IPS-15b (cell line): ENCODE results near the gene CLSTN1.
A peak's percentile ranks its signal among the peaks of the same experiment; 100 is the strongest.
"Not testable (repeated sequence)": the region's sequence is repeated elsewhere in the genome, so short reads cannot be mapped to it uniquely, and the experiment has no call there.

Source experiments
- H3K27me3 ChIP-seq: one replicate; pipeline ENCODE4 v1.6.1; 2013; ENCODE audit warnings: low read length; ENCODE audit not compliant: control insufficient read depth, insufficient read depth
- H3K36me3 ChIP-seq: one replicate; pipeline ENCODE4 v1.6.1; 2013; ENCODE audit warnings: low read length; ENCODE audit not compliant: control insufficient read depth, insufficient read depth
- H3K4me1 ChIP-seq: one replicate; pipeline ENCODE4 v1.6.1; 2013; ENCODE audit warnings: mild to moderate bottlenecking, low read length; ENCODE audit not compliant: control insufficient read depth, insufficient read depth
- H3K4me3 ChIP-seq: one replicate; pipeline ENCODE4 v1.5.1; 2013; ENCODE audit warnings: low read depth, low read length
- H3K9ac ChIP-seq: one replicate; pipeline ENCODE4 v1.6.1; 2013; ENCODE audit warnings: low read depth, mild to moderate bottlenecking, low read length
- H3K9me3 ChIP-seq: one replicate; pipeline ENCODE4 v1.6.1; 2013; ENCODE audit warnings: mild to moderate bottlenecking, low read length; ENCODE audit not compliant: control insufficient read depth, insufficient read depth

The CLSTN1 gene

DNA sequence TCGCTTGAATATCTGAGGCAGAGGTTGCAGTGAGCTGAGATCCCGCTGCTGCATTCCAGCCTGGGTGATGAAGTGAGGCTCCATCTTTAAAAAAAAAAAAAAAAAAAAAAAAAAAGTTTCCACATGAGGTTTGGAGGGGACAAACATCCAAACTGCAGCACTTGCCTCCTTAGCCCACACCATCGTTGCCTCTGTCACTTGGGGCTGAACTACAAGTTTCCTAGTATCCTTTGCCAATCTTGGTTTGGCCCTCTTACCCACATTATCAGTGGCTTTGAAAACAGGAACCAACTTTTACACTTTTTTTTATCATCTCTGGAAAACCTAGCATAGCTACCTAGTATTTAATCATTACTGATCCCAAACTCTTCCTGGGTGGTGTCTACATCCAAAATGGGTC is 59.2 kb downstream of the CLSTN1 start:
- Histone ChIP-seq H3K9ac (no peak overlapping the region), H3K4me1 (peaks cover 13% of the 10 kb centered on the region), H3K36me3 (no peaks in the 10 kb centered on the region), H3K9me3 (no peaks in the 10 kb centered on the region), H3K4me3 (no peak overlapping the region), H3K27me3 (no peaks in the 10 kb centered on the region)

DNA sequence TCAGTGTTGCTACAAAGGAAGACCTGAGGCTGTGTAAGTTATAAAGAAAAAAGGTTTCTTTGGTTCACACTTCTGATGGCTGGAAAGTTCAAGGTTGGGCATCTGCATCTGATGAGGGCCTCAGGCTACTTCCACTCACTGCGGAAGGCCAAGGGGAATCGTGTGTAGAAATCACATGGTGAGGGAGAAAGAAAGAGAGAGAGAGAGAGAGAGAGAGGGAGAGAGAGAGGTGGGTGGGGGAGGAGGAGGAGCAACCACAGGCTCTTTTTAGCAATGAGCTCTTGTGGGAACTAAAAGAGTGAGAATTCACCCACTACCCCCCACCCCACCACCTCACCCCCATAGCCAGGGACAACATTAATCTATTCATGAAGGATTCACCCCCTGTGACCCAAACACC is 59.9 kb downstream of the CLSTN1 start:
- Histone ChIP-seq H3K27me3 (no peaks in the 10 kb centered on the region), H3K9ac (no peak overlapping the region), H3K9me3 (no peaks in the 10 kb centered on the region), H3K4me1 (peaks cover 13% of the 10 kb centered on the region), H3K36me3 (no peaks in the 10 kb centered on the region), H3K4me3 (no peak overlapping the region)

GRCh38 chr1:9762446-9762845 is 61.3 kb downstream of the CLSTN1 start:
- not testable (repeated sequence) for H3K4me3 ChIP-seq, H3K9me3 ChIP-seq, H3K36me3 ChIP-seq, H3K9ac ChIP-seq, H3K27me3 ChIP-seq
- H3K4me1 ChIP-seq, result peaks cover 13% of the 10 kb centered on the region

DNA sequence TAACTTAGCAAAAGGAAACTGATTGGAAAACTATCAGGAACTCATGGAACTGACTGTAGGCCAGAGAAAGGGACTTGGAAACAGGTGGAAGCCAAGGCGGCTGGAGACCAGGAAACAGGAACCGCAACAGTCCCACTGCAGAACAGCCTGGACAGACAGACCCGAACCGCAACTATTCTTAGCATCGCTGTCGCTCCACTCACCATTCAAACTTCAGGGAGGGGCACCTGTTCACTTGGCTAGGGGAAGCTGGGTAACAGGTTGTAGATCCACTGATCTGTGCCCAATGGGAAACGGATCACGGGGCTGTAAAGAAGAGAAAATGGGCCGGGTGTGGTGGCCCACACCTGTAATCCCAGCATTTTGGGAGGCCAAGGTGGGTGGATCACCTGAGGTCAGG is 61.9 kb downstream of the CLSTN1 start:
- Histone ChIP-seq H3K9ac (peak overlapping the region; percentile 3), H3K4me3 (no peak overlapping the region), H3K27me3 (no peaks in the 10 kb centered on the region), H3K4me1 (peaks cover 13% of the 10 kb centered on the region), H3K36me3 (no peaks in the 10 kb centered on the region), H3K9me3 (no peaks in the 10 kb centered on the region)

- no peaks in the 10 kb centered on the region for H3K27me3 ChIP-seq
- no peak overlapping the region for H3K4me3 ChIP-seq
- H3K4me1 ChIP-seq, result peaks cover 10% of the 10 kb centered on the region
- no peaks in the 10 kb centered on the region for H3K9me3 ChIP-seq
- no peak overlapping the region for H3K9ac ChIP-seq
- H3K36me3 ChIP-seq, result no peaks in the 10 kb centered on the region
Measured at GRCh38 chr1:9760824-9761223, 62.9 kb downstream of the CLSTN1 start.

- Histone ChIP-seq H3K4me1 (peaks cover 12% of the 10 kb centered on the region), H3K36me3 (no peaks in the 10 kb centered on the region), H3K9me3 (no peaks in the 10 kb centered on the region), H3K4me3 (no peak overlapping the region), H3K27me3 (no peaks in the 10 kb centered on the region), H3K9ac (no peak overlapping the region)
Measured at GRCh38 chr1:9759939-9760338, 63.8 kb downstream of the CLSTN1 start.

DNA sequence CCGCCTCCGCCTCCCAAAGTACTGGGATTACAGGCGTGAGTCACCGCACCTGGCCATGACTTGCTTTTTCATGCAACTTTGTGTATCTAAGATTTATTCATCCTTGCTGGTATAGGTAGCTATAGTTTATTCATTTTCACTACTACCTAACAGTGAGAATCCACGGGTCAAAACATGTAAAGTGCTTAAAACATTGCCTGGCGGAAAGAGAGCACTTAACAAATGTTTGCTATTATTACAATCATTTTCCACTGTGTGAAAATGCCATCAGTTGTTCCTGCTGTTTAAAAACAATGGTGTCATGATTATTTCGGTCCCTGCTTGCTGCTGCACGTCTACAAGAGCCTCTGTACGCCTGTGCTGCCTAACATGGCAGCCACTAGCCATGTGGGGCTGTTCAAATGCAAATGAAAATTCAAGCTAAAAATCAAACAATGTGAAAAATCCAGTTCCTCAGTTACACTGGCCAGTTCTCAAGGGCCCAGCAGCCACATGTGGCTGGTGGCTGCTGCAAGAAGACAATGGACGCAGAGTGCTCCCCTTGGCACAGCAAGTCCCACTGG is 65.1 kb downstream of the CLSTN1 start:
- no peaks in the 10 kb centered on the region for H3K36me3 ChIP-seq
- no peak overlapping the region for H3K9ac ChIP-seq
- H3K27me3 ChIP-seq, result no peaks in the 10 kb centered on the region
- H3K4me1 ChIP-seq, result peaks cover 12% of the 10 kb centered on the region
- no peaks in the 10 kb centered on the region for H3K9me3 ChIP-seq
- no peak overlapping the region for H3K4me3 ChIP-seq

DNA sequence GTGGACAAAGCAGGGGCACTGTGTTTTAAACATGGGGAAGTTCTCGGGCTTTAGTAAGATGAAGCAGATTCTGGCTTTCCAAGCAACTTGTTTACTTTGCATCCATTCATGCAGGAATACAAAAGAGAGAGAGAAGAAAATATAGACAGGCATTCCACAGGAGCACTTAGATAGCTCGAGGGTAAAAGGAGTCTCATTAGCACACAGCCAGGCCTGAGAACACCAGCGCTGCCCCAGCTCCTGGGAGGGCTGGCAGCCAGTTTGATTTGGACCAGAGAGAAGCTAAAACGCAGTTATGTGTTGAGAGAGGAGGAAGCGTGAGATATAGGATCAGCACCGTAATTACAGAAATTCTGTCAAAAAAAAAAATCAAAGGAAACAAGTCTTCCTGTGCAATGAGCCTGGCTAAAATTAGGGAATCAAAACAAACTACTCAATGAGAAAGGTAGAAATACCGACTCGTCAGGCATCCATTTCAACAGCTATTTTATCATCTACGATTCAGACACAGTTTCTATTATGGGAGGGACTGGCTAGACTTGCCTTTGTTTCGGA is 68.2 kb downstream of the CLSTN1 start:
- H3K27me3 ChIP-seq, result no peaks in the 10 kb centered on the region
- H3K9ac ChIP-seq, result no peak overlapping the region

DNA sequence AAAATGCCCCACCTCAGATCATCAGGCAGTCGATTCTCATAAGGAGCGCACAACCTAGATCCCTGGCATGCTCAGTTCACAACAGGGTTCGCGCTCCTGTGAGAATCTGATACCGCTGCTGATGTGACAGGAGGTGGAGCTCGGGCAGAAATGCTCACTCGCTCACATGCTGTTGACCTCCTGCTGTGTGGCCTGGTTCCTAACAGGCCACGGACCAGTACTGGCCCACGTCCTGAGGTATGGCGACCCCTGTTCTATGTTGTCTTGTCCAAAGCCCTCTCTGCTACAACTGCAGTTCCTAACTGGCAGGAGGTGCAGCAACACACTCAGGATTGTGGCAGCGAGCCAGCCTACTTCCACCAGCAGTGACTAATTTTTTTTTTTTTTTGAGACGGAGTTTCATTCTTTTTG is 70.6 kb downstream of the CLSTN1 start:
- Histone ChIP-seq H3K36me3 (peaks cover 33% of the 10 kb centered on the region), H3K9ac (no peak overlapping the region)

More for the DNA sequence above, 68.2 kb downstream of the CLSTN1 start:
- Histone ChIP-seq H3K36me3 (peaks cover 17% of the 10 kb centered on the region), H3K9me3 (no peaks in the 10 kb centered on the region), H3K4me3 (no peak overlapping the region), H3K4me1 (peaks cover 6% of the 10 kb centered on the region)

DNA sequence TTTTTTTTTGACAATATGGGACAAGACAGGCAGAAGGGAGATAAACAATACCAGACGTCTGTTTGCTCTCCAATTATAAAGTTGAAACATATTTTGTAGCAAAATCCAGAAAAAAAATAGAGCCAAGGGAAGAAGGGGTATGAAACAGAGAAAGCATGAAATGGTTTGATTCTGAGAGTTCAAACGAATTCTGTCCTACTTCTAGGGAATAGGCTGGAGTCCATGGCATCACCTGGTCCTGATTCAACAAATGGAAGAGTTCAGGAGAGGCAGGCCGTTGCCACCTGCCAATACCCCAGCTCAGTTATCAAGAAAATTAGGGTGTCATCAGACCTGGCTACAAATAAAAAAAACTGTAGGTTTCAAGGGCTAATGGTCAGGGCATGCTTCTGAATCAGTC is 71.8 kb downstream of the CLSTN1 start:
- Histone ChIP-seq H3K27me3 (no peaks in the 10 kb centered on the region), H3K4me3 (no peak overlapping the region), H3K9ac (no peak overlapping the region), H3K36me3 (peaks cover 33% of the 10 kb centered on the region), H3K9me3 (no peaks in the 10 kb centered on the region), H3K4me1 (peaks cover 2% of the 10 kb centered on the region)

More for the DNA sequence above, 70.6 kb downstream of the CLSTN1 start:
- H3K4me1 ChIP-seq, result peaks cover 2% of the 10 kb centered on the region
- H3K27me3 ChIP-seq, result no peaks in the 10 kb centered on the region
- H3K4me3 ChIP-seq, result no peak overlapping the region
- no peaks in the 10 kb centered on the region for H3K9me3 ChIP-seq

DNA sequence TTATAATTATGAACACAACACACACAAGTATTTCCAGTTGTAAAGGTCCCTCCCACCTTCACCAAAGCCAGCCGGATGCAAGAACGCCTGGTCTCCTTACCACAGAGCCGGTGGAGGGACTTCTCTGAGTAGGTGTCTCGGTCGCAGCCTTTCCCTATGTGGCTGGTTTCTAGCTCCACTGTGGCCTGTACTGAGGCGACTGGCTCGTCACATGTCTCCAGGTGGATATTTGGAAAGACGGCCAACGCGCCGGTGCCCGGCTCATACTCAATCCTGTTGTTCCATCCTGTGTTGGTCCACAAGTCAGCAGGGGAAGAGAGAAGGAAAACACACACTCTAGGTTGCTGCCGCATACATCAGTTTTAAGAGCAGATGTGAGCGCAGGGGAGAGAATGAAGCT is 74.4 kb downstream of the CLSTN1 start:
- Histone ChIP-seq H3K36me3 (peaks cover 39% of the 10 kb centered on the region), H3K9ac (no peak overlapping the region), H3K9me3 (no peaks in the 10 kb centered on the region), H3K4me1 (no peaks in the 10 kb centered on the region), H3K27me3 (no peaks in the 10 kb centered on the region), H3K4me3 (no peak overlapping the region)

DNA sequence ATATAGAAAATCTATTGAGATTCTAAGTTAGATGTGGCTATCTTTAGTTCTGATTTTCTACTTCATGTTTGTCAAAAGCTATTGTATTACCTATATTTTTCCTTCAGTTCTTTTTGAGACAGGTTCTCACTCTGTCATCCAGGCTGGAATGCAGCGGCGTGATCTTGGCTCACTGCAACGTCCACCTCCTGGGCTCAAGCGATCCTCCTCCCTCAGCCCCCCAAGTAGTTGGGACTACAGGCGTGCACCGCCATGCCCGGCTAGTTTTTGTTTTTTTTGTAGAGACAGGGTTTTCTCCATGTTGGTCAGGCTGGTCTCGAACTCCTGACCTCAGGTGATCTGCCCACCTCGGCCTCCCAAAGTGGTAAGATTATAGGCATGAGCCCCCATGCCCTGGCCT is 75.4 kb downstream of the CLSTN1 start:
- not testable (repeated sequence) for H3K4me3 ChIP-seq, H3K27me3 ChIP-seq, H3K9me3 ChIP-seq, H3K9ac ChIP-seq, H3K4me1 ChIP-seq
- peaks cover 47% of the 10 kb centered on the region for H3K36me3 ChIP-seq
